GM18508 (cell line): ENCODE results near the gene STK35.

Experiments used
- ATAC-seq: cut with Tn5 transposase; IDR thresholded peaks from one replicate; pipeline ENCODE4 v1.9.1; 2021; ENCODE audit warnings: moderate number of reproducible peaks; ENCODE audit not compliant: insufficient read depth, unreplicated experiment

STK35 gene

GRCh38 chr20:2132461-2132901 is 30.9 kb downstream of the STK35 start:
- no peak for ATAC-seq

DNA sequence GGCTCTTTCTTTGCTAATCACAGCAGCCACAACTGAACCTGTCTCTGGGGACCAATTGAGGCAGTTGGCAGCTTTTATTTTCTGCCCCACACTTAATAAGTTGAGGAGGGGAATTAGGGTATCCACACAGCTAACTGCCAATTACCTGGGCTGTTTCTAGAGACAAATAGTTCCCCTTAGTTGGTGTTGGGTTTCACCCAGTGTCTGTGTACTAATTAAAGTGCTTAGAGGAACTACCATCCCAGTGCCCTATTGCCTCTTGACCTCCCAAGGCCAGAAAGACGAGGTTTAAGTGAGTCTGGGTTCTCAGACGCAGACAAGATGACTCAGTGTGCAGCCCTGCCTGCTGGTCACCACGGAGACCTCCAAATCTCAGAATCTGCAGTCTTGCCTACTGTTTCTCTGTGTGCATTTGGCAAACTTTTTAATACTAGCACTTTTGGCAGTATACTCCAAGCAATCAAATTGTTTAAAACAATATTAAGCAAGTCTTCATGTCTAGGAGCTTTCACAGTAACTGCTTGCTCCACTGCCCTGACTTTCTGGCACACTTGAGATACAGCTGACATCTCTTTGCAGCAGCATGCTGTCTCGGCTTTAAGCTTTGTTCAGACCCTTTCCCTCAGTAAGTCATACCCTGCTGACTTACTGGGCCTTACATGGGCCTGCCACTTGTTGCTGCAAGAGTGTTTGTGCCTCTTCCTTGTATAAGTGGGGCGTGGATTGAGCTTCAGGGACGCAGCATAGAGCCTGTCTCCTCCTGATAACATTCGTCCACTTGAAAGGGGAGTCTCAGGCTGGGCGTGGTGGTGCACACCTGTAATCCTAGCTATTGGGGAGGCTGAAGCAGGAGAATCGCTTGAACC is 31.9 kb downstream of the STK35 start:
- ATAC-seq, result no peak

DNA sequence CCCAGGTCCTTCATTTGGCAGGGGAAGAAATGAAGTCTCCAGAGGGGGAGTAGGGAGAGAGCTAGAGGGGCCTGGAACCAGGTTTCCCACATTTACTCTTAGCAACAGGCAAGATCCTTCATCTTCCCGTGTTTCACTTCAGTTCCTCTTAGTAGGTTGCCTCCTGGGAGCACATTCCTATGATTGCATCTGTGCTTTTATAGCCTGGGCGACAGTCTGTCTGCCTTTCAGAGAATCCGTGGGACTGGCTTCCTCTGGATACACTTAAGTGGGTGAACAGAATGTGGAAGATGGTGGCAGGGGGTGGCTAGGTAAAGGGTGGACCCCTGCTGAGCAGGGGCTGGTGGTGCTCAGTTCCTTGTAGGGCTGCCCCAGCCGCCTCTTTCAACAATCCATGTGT is 33.4 kb downstream of the STK35 start:
- no peak for ATAC-seq

DNA sequence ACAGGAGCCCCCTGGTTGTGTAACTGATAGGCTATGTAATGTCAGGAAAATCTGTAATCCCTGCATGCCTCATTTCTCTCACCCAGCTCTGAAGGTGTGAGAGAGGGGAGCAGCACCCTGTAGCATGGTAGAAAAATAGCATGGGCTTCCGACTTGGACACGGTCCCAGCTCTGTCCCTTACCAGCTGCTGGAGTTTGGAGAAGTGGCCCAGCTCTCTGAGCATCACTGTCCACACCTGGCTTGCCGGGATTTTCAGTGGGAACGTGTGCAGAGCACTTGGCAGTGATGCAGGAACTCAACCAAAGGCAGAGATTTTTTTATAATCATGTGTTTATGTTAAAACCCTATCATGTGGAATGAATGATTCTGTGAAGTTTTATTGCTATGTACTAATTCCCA is 34.6 kb downstream of the STK35 start:
- ATAC-seq, result no peak

DNA sequence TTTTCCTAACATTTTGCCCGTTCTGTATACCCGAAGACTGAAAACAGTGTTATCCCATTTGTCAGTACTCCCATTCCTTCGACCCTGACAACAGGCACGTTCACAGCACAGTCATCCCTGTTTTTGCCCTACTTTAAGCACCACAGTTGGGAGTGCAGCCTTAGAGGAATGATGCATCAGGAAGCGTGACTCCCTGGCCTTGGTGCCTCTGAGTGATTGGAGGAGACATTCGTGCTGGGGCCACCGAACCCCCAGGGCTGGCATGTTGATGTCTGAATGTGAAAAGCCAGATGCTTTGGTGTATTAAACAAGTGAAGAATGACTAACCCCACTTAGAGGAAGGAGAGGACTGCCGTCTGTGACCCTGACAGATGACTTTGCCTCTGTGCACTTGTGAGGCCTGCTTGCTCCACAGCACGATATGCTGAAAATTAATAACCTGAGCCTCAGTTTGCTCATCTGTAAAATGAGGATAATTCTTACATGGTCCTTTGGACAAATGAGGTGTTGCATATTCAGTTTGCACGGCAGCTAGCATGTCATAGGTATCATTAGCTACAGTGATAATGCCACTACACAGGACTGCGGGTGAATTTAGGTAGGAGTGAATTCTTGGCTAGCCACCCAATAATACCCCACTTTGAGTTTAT is 36.0 kb downstream of the STK35 start:
- ATAC-seq, result no peak

GRCh38 chr20:2138396-2138795 is 36.8 kb downstream of the STK35 start:
- no peak for ATAC-seq

DNA sequence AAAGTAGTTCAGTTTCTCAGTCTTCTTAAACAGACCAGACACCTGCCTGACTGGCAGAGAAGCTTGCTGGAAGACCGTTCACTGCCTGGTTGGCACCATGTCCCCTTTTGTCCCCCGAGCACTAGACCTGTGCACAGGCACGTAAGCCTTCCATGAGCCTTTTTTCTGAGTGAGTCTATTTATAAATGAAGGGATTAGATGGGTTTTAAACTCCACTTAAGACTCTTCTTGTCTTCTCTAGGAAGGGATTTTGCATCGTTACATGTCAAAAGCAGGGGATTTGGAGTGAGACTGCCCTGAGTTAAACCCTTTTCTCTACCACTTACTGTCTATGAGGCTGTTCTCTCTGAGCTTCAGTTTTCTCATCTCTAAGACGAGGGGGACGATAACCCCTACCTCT is 37.6 kb downstream of the STK35 start:
- ATAC-seq, result no peak

DNA sequence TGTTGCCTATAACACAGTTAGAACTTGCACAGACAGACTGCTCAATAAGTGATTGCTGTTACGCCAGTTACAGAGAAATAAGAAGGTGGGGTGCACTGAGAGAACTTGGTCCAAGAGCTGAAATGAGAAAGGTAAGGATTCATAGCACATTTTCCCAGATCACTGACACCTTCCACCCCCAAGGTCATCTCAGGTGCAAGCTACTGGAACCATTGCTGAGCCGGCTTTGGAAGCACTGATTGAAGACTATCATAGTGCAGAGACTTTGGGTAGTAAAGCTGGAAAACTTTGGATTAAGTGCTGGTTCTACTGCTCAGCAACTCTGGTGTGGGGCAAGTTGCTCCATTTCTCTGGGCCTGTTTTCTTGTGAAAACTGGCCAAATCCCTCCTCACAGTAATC is 38.1 kb downstream of the STK35 start:
- no peak for ATAC-seq

DNA sequence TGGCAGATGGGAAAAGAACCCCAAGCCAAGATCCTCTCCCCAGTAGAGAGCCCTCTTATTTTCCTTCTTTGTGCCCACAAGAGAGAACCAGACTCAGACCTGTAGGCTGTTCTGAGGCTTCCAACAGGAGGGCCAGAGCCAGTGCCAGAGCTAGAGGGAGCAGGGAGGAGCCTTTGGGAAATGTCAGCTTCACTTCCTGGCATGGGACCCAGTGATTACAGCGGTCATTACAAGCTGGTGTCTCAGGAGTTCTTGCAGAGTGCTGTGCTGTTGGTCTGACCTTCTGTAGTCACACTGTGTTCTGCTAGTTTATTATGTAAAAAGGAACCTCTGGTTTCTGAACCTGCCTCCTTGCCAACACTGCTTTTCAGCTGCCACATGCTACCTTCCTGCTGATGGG is 38.9 kb downstream of the STK35 start:
- no peak for ATAC-seq

DNA sequence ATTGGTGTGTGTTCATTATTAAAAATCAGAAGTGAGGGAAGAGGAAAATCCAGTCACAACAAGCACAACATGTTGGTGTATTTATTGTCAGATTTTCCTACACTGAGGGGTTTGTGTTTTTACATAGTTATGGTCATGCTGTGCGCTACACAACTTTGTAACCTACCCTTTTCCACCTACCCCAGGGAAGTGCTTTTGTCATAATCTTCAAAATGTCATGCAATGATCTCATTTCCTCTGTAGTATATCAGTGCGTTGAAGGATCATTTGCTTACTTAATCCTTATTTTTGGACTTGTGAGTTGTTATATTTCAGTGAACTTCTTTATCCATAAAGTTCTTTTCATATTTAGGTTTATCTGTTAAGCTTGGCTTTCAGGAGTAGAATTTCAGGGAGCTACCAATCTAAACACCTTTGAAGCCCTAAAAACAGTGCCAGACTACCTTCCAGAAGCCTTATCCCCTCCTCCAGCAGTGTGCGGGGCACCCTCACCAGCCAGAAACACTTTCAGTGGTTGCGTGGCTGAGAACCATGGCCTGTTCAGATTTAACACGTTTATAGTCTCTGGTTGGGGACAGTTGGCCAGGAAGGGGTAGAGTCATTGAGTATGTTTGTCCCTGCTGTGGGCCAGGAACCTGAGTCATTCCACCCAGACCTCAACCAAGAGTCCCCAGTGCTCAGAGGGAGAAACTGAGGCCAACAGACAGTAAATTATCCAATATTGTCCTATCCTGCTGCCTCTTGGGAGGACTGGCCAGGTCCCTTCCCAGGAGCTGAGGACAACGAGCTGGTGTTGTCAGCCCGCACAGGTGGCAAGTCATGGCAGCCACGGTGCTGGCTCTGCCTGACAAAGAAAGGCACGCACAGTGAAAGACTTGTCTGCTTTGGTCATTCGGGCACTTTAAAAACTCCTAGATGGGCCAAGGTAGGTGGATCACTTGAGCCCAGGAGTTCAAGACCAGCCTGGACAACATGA is 40.3 kb downstream of the STK35 start:
- no peak for ATAC-seq

GRCh38 chr20:2142649-2143048 is 41.0 kb downstream of the STK35 start:
- no peak for ATAC-seq

GRCh38 chr20:2143594-2143993 is 42.0 kb downstream of the STK35 start:
- no peak for ATAC-seq

GRCh38 chr20:2144850-2145249 is 43.2 kb downstream of the STK35 start:
- ATAC-seq, result no peak

DNA sequence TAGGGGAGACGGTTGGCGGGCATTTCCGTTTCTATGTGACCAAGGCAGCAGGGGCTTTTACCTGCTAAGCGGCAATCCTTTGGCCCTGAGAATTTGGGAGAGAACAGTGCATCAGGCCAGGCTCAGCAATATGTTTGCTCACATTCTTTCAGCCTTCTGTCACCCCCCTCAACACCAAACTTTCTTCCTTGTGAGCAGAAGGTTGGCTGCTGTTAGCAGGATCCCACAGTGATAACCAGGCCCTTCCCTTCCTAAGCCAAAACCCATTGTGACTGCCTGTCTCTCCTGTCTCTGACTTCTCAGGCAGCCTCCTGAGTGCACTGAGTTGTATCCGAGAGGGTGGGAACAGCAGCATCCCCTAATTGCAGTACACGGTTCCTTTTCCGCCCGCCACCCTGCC is 43.7 kb downstream of the STK35 start:
- no peak for ATAC-seq

GRCh38 chr20:2146080-2146867 is 44.6 kb downstream of the STK35 start:
- no peak for ATAC-seq

GRCh38 chr20:2149507-2149906 is 47.9 kb downstream of the STK35 start:
- ATAC-seq, result no peak

GRCh38 chr20:2150660-2151059 is 49.0 kb downstream of the STK35 start:
- ATAC-seq, result no peak

DNA sequence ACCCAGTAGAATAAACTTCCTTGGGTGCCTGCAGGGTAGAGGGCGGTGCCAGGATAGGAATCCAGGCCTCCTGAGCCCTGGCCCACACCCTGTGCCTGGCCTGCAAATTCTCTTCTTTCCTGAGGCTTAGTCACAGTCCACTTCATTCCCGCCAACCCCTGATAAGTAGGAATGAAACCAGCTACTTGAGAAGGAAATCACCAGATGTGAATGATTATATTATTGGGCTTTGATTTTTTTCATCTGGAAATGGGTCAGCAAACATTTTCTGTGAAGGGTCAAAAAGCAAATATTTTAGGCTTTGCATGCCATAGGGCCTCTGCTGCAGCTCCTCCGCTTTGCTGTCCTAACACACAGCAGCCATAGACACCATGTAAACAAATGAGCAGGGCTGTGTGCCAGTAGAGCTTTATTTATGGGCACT is 50.2 kb downstream of the STK35 start:
- ATAC-seq, result no peak

DNA sequence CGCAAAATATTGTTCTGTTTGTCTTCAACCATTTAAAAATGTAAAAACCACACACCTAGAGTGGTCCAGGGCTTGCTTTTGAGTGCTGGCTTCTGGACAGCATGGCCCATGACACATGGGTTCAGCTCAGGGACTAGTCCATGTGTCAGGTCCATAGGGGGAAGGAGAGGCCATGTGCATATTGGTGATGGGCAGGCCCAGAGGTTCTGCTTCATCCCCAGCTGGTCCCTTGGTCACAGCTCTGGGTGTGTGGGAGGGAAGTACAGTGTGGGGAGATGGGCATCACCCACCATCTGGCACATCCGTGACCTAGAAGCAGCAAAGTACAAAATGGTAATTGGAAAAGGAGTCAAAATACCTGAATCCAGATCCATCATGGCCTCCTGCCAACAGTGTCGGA is 50.7 kb downstream of the STK35 start:
- ATAC-seq, result no peak

- ATAC-seq, result no peak
Measured at GRCh38 chr20:2153326-2153725, 51.7 kb downstream of the STK35 start.
